HG03354 (cell line): ENCODE data around the gene PITHD1.
"Not testable (repeated sequence)": the region's sequence is repeated elsewhere in the genome, so short reads cannot be mapped to it uniquely, and the experiment has no call there.

ENCODE experiments used
- ATAC-seq: cut with Tn5 transposase; IDR thresholded peaks from one replicate; pipeline ENCODE4 v1.9.1; 2021; ENCODE audit warnings: mild to moderate bottlenecking; ENCODE audit not compliant: unreplicated experiment, poor library complexity, severe bottlenecking

The PITHD1 gene, protein sequence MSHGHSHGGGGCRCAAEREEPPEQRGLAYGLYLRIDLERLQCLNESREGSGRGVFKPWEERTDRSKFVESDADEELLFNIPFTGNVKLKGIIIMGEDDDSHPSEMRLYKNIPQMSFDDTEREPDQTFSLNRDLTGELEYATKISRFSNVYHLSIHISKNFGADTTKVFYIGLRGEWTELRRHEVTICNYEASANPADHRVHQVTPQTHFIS

GRCh38 chr1:23777979-23778814, at the start of gene PITHD1:
Gene PITHD1, plus strand, starts transcription at chr1:23778418. Its CDS starts 98 bp downstream, at chr1:23778516.
- peak; percentile 83 for ATAC-seq

GRCh38 chr1:23732363-23733224, 45.6 kb upstream of the PITHD1 start:
- no peak for ATAC-seq

DNA sequence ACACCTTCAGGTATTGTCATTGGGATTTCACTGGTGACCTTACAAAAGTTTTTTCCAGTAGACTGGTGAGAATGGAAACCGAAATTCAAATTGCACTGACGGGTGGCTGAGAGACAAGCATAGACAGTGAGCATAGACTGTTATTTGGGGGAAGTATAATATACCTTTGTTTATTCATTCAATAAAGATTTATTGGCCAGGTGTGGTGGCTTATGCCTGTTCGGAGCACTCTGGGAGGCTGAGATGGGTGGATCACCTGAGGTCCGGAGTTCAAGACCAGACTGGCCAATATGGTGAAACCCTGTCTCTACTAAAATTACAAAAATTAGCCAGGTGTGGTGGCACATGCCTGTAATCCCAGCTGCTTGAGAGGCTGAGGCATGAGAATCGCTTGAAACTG, 44.9 kb upstream of the PITHD1 start:
- not testable (repeated sequence) for ATAC-seq

DNA sequence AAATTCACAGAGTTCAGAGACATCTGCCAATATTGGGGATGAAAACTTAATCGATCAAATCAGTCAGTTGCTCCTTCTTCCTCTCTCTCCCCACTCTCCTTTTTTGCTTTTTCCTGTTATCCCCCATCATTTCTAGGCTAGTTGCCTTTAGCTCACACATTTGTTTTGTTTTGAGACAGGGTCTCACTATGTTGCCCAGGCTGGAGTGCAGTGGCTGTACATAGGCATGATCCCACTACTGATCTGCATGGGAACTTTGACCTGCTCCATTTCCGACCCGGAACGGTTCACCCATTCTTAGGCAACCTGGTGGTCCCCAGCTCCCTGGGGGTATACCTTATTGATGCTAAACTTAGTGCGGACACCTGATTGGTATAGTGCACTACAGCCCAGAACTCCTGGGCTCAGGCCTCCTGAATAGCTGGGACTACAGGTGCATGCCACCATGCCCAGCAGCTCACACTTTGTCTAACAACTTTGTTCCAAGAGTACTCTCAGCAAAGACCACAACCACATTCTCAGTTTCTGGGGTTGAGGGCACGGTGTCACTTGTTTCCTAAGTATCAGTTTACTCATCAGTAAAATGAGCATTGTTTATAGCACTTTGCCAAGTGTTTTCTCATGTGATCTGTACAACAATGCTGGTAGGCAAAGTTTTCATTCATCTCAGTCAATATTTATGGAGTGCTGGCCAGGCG, 41.6 kb upstream of the PITHD1 start:
- no peak for ATAC-seq

- no peak for ATAC-seq
Measured at GRCh38 chr1:23741609-23742008, 36.6 kb upstream of the PITHD1 start.

DNA sequence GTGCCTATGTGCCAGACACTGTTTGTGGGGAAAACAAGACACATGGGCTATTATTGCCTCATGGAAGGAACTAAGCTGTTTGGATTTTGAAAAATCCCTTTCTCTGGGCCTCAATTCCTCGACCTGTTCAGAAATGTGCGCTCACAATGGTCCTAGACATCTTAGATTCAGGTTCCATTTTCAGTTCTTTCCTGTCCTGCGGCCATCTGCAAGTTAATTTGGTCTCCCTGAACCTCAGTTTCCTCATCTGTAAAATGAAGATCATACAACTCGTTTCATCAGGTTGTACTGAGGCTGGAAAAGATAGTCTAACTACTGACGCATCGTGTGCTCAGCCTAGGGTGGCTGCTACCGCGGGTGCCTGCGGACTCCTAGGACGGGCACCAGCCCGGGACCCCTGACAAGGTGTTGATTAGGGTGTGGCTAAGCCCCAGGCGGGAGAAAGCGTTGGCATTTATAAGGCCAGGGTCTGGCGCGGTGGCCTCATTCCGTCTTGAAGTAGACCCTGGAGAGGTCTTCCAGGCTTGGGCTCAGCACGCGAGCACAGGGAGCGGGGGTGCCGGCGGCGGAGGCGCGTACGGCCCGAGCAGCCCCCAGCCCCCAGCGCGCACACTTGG, 35.4 kb upstream of the PITHD1 start:
- ATAC-seq, result peak; percentile 25

DNA sequence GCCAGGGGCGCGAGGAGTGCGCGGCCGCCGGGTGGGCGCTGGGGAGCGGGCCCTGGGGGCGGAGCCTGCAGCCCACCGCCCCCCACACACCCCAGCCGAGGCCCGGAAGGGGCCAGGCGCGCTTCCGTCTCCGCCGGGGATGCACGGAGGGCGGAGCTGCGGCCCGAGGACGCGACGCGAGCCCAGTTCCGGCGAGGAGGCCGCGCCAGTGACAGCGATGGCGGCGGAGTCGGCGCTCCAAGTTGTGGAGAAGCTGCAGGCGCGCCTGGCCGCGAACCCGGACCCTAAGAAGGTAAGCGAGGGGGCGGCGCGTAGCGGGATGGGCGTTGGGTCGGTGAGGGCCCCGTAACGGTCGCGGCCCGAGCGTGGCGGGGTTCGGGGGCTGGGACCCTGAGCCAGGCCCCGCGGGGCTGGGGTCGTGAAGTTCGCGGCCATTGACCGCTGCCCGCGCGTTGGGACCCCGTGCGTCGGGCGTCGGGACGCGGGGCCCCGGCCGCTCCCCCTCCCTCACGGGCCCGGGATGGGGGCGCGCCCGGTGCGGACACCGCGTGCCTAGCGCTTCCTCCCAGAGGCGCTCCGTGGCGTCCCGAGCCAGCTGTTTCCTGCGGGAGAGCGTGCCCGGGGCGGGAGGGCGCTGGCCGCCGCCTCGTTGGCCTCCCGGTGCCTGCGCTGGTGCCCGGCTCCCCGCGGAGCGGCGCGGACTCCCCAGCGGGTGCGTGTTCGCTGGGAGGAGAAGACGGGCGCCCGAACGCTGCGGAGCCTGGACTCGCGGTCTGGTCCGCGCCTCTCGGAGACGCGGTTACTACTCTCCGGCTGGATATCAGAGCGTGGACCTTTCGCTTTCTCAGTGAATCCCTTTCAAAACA, 34.7 kb upstream of the PITHD1 start, which contains the start of gene ELOA:
Gene ELOA (plus strand): TSS at position 185 of the 866 bp plus-strand sequence. CDS start 33 bp downstream, at position 218.
- ATAC-seq, result peak; percentile 83

DNA sequence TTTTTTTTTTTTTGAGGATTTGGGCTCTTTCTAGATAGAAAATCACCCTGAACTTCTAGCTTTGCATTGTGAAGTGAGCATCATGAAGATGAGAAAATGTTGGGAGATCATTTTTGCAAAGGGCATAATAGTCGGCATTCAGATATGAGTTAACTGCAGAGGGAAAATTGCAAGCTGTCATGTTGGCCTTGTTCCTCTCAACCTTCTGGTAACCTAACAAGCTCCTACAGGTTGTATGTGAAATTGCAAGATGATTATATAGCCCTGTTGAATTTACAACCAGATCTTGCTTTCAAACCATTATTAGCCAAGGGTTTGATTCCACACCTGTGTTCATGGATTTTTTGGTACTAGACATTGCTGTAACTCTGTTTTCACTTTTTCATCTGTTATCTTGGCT, 32.7 kb upstream of the PITHD1 start:
- no peak for ATAC-seq

DNA sequence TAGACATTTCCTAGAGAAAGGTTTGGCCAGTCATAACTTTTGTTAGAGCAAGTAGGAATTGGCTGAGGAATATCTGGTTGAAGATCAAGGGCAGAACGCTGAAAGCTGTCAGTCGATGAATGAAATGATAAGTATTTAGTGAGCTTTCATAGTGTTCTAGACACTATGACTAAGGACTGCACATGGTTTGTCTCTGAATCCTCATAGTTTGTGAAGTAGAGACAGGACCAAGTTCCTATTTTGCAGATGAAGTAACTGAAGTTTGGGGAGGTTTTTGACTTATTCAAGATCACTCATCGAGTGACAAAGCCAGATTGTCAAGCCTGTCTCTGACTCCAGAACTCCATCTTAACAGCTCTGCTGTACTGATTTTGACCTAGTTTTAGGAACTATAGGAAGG, 30.2 kb upstream of the PITHD1 start:
- ATAC-seq, result no peak

DNA sequence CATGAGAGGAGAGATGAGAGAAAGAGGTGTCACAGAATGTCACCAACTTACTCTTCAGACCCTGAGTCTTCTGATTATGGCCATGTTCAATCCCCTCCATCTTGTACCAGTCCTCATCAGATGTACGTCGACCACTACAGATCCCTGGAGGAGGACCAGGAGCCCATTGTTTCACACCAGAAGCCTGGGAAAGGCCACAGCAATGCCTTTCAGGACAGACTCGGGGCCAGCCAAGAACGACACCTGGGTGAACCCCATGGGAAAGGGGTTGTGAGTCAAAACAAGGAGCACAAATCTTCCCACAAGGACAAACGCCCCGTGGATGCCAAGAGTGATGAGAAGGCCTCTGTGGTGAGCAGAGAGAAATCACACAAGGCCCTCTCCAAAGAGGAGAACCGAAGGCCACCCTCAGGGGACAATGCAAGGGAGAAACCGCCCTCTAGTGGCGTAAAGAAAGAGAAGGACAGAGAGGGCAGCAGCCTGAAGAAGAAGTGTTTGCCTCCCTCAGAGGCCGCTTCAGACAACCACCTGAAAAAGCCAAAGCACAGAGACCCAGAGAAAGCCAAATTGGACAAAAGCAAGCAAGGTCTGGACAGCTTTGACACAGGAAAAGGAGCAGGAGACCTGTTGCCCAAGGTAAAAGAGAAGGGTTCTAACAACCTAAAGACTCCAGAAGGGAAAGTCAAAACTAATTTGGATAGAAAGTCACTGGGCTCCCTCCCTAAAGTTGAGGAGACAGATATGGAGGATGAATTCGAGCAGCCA, 27.0 kb upstream of the PITHD1 start:
- no peak for ATAC-seq

GRCh38 chr1:23751815-23752200, 26.4 kb upstream of the PITHD1 start:
- no peak for ATAC-seq

DNA sequence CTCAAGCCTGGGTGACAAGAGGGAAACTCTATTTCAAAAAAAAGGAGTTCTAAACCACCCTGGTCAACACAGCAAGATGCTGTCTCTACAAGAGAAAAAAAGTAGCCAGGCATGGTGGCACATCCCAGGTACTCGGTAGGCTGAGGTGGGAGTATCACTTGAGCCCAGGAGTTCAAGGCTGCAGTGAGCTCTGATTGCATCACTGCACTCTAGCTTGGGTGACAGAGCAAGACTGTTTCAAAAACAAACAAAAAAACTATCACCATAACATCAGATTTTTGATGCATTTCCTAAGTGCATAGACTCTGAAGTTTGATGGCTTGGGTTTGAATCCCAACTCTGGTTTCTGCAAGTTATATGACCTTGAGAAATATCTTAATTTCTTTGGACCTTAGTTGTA, 25.3 kb upstream of the PITHD1 start:
- no peak for ATAC-seq

GRCh38 chr1:23756676-23757075, 21.5 kb upstream of the PITHD1 start:
- no peak for ATAC-seq

DNA sequence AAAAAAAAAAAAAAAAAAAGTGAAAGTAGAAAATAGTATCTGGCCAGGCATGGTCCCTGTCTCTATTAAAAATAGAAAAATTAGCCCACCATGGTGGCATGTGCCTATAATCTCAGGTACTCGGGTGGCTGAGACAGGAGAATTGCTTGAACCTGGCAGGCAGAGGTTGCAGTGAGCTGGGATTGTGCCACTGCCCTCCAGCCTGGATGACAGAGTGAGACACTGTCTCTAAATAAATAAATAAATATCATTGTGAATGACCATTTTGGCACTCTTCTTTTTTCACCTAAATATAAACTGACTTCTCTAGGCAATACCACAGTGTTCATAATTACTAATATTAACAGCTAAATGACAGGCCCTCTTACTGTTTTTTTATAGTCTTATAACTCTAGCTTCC, 20.4 kb upstream of the PITHD1 start:
- ATAC-seq, result no peak

DNA sequence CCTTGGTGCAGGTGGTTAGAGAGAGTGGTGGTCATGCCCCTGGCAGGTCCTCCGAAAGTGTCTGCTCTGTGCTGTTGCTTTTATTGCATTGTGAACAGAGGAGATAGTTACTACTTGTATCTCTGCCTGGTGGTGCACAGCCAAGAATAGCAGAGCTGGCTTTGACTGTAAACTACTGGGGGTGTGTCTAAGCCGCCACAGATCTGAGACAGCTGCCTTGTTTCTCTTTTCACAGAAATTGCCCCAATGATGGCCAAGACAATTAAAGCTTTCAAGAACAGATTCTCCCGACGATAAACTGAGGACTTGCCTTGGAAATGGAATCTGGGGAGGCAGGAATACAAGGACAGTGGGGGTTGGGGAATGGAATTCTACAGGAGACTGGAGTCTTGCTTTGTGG, 18.9 kb upstream of the PITHD1 start:
- ATAC-seq, result no peak

GRCh38 chr1:23763041-23763577, 15.1 kb upstream of the PITHD1 start:
- no peak for ATAC-seq

GRCh38 chr1:23768733-23769132, 9.5 kb upstream of the PITHD1 start:
- ATAC-seq, result no peak
